Activated CD4-positive, CD25-positive, alpha-beta regulatory T cell treated with anti-CD3 and anti-CD28 coated beads, Interleukin-2, amount 50 U/mL, for 72 hours (primary cell): ENCODE data around the gene CCDC137.
"Not testable (repeated sequence)": the region's sequence is repeated elsewhere in the genome, so short reads cannot be mapped to it uniquely, and the experiment has no call there.

Experiments
- DNase-seq: peaks from one replicate; pipeline ENCODE4 v3.0.0; 2021

Gene CCDC137

GRCh38 chr17:81652906-81653771 lies 13.4 kb upstream of the CCDC137 start:
- no peak for DNase-seq

GRCh38 chr17:81655378-81656117 lies 11.0 kb upstream of the CCDC137 start:
- DNase-seq = no peak

DNA sequence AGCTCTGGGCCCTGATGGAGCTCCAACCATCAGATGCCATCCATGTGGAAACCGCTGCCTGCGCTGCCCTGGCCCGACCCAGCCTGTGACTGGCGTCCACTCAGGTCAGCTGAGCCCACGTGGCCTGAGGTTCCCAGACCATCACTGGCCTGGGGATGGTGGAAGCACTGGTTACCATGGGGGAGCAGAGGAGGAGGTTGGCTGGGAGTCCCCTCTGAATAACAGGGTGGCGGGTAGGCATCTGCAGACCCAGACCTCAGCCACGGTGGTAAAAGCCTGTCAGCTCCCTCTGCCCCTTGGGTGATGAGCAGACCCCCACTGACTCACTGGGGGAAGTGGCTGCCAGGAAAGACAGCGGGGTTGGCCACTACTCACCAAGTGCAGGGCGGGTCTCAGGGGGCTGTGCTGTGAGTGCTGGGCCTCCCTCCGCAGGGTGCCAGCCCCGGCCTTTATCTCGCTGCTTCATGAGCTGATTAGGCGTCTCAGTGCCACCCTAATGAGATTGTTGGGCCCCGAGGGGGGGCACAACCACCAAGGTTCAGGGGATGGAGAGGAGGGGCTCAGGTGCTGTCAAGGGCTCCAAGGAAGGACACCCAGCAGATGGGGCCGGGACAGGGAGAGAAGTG lies 10.3 kb upstream of the CCDC137 start, which contains the start of gene PDE6G:
Gene PDE6G, minus strand, starts transcription at position 425 of the 626 bp plus-strand sequence. CDS start 3,237 bp downstream, outside the sequence.
- no peak for DNase-seq

GRCh38 chr17:81656835-81657234 lies 9.7 kb upstream of the CCDC137 start:
- DNase-seq = no peak

GRCh38 chr17:81659038-81659437 lies 7.5 kb upstream of the CCDC137 start:
- no peak for DNase-seq

GRCh38 chr17:81660441-81660840 lies 6.1 kb upstream of the CCDC137 start:
- DNase-seq = no peak

- DNase-seq = no peak
Observed at GRCh38 chr17:81662002-81662401, 4.5 kb upstream of the CCDC137 start.

GRCh38 chr17:81664051-81664470 lies 2.5 kb upstream of the CCDC137 start:
- DNase-seq = no peak

DNA sequence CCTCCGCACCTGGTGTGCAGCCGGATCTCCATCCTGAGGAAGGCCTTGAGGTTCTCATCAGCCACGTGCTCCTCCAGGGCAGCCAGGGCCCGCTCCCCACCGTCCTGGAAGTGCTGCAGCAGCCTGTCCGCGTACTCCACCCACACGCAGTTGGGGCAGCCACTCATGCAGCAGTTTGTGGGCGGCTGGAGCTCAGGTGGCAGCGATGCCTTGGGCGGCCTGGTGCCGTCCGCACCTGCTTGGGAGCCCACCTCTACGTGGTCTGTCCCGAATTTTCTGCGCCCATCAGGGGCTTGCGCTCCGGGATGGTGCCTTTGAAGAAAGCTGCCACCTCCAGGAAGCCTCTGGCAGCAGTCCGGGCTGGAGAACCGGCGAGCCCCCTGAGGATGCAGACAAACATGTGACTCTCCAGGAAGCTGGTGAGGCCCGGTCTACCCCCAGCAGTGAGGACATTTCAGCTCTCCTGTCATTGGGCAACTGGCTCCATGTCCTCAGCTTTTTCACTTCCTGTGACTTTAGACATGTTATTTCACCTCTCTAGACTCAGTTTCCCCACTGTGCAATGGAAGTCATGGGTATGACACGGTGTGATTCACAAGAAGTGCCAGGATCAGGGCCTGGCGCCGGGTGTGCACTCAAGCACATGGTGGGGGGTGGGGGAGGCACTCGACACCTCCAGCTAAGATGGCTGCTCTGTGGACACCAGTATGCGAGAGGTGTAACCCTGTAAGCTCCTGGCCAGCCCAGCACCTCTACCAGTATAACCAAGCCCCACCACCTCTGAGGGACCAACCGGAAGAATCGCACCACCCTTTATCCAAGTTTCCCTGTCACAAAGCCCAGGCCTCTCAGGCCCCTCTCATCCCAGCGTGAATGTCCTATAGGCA lies 1.1 kb upstream of the CCDC137 start:
- DNase-seq = peak; percentile 55

DNA sequence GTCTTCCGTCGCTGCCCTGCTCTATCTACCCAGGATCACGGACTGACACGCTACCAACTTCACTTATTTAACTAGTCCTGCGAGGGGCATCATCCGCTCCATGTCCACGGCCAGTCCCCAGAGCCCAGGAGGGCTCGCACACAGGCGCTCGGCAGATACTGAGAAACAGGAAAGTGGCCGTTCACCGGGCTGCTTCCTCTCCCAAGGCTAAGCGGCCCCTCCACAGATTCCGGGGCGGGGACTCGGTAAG lies 520 bp upstream of the CCDC137 start:
- no peak for DNase-seq

- no peak for DNase-seq
Observed at GRCh38 chr17:81667754-81668153, 1.2 kb downstream of the CCDC137 start.

- no peak for DNase-seq
Observed at GRCh38 chr17:81672504-81672903, 6.0 kb downstream of the CCDC137 start.

GRCh38 chr17:81672954-81673353 lies 6.4 kb downstream of the CCDC137 start:
- no peak for DNase-seq

- no peak for DNase-seq
Observed at GRCh38 chr17:81673561-81674258, 7.2 kb downstream of the CCDC137 start.

- DNase-seq = not testable (repeated sequence)
Observed at GRCh38 chr17:81675515-81676221, 9.1 kb downstream of the CCDC137 start.

- DNase-seq = no peak
Observed at GRCh38 chr17:81676906-81677305, 10.4 kb downstream of the CCDC137 start.

GRCh38 chr17:81680150-81680549 lies 13.6 kb downstream of the CCDC137 start:
- no peak for DNase-seq

- no peak for DNase-seq
Observed at GRCh38 chr17:81681672-81682071, 15.1 kb downstream of the CCDC137 start.

- no peak for DNase-seq
Observed at GRCh38 chr17:81682565-81683207, 16.1 kb downstream of the CCDC137 start.

DNA sequence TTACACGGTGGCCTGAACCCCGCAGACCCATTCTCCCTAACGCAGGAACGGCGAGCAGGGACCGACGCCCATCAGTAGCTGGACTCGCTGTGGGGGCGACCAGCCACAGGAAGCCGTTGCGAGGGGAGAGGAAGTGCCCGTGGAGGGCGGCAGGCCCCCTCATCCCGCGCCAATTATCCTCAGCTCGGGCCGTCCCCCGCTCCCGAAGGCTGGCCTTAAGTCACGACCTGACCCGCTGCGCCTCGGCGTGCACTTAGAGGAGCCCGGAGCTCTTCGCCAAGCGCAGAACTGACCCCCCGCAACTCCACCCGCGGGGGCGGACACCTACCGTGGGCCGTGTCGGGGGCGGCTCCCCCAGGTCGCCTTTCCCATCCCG lies 16.7 kb downstream of the CCDC137 start:
- DNase-seq = no peak
